GM19193 (cell line): Measurements from ENCODE around the gene NDUFC2.

Experiments
- POLR2A ChIP-seq: IDR thresholded peaks from 4 replicates; pipeline ENCODE4 v1.6.1; 2011; ENCODE audit not compliant: insufficient read depth, insufficient read length; ENCODE audit errors: extremely low read depth

The NDUFC2 gene

DNA sequence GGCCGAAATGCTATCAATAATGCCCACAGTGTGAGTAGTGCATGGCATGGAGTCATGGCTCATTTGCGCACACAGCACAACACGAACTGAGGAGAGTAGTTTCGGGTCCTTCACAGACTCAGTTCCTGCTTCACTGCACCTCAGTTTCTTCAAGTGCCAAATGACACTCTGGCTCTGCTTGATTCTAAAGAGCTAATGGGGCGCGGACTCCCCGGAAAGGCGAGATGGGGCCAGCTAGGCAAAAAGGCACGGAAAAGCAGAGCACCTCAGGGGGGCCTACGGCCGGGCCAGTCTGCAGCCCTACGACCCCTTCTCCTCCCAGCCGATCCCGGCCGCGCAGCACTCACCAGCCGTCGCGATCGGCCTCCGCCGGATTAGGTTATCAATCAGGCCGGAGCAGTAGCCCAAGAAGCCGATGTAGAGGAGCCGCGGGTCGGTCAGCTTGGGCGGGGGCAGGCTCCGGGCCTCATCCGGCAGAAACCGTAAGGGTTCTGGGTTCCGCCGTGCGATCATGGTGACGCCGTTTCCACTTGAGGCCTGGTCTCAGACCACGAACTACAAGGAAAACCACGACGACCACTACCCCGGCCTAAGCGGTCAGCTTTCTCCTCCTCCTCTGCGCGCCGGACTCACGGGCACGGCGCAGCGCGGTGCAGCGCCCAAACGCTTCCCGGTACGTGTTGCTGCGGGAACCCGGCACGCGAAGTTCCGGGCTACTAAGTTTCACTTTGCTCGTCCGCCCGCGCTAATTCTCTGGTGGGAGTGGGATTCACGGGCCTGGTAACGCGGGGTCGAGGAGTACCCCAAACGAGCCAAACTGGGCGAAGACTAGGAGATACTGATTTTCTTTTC, at the start of gene NDUFC2:
Gene NDUFC2 (minus strand): TSS at position 631 of the 852 bp plus-strand sequence. CDS start 118 bp downstream, at position 513.
- peak; percentile 90 for TF ChIP-seq POLR2A

DNA sequence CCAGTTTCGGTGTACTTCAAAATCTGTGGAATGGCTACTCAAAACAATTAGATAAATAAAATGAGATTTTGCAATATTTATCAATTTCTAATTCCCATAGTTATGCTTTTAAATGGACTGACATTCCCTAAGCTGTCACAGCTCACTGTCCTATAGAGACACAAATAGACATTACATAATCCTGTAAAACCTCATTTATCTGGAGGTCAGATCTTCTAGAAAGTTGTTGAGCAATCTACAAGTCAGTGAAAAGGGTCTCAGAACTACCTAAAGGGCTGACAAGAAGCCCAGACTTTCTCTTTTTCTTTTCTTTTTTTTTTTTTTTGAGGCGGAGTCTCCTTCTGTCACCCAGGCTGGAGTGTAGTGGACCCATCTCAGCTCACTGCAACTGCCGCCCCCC, 47.7 kb upstream of the NDUFC2 start:
- no peak for TF ChIP-seq POLR2A

DNA sequence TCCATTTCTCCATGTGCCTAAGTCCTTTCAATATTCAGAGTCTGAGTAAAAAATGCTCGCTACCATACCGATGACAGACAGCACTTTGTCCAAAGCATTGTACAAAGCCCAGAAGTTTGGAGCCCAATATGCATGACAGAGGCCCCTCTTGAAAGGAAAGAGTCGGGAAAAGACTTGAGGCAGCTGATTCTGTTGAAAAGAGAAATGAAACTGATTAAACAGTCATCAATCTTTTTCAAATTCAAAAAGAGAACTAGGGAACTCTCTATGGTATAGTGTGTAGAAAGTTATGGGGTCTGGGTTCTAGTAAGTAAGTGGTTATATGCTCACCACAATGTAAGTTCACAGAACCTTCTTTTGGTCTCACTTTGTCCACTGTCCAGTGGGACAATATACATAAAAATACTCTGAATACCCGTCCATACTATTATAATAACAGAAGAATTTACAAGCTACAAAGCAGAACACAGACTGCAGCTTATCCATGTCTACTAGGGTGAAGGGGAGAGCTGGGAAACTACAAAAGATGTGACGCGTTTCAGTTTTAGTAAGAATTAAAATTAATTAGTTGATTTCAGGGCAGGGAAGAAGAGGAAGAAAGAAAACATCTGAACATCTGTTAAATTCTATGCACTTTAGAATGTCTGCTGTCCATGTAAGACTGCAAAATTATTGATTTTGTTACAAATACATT, 33.1 kb upstream of the NDUFC2 start:
- TF ChIP-seq POLR2A, result no peak

DNA sequence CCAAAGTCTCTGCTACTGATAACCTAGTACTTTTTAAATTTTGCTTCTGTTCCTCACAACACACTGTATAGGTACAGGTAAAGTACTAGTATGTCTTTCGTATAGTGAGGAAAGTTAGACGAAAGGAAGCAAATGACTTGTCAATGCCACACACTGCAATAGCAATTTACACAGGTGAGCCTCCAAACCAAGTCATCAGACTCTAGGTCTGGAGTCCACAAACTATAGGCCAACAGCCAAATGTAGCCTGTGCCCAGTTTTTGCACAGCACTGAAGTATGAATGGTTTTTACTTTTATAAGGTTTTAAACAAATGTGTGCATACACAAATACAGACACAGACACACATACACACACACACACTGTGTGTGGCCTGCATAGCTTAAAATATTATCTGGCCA, 31.6 kb upstream of the NDUFC2 start:
- TF ChIP-seq POLR2A, result no peak

DNA sequence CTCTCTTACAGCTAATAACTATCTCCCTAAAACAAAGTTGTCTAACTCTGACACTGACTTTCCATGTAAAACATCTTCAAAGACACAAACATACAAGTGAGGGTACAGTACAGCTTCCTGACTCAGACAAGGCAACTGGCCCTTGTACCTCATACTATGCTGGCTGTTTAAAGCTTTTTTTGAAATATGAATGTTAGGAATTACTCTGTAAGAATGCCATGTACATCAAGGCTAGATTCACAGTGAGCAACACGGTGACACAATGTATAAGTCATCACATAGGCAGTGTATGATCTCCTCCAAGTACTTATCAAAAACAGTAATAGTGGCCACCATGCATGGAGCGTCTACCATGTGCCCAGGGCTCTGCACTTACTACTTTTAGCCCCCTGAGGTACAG, 31.2 kb upstream of the NDUFC2 start:
- no peak for TF ChIP-seq POLR2A

DNA sequence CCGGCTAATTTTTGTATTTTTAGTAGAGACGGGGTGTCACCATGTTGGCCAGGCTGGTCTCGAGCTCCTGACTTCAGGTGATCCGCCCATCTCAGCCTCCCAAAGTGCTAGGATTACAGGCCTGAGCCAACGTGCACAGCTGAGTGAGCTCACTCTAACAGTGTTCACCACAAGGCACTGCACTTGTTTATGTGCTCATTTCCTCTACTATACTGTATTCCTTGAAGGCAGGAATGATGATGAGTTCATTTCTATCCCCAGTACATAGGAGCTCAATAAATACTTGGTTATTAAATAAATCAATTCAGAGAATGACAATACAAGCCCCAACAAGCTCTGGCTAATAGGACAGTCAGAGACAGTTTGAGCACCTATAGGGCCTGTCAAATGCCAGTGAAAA, 30.7 kb upstream of the NDUFC2 start:
- TF ChIP-seq POLR2A, result no peak

DNA sequence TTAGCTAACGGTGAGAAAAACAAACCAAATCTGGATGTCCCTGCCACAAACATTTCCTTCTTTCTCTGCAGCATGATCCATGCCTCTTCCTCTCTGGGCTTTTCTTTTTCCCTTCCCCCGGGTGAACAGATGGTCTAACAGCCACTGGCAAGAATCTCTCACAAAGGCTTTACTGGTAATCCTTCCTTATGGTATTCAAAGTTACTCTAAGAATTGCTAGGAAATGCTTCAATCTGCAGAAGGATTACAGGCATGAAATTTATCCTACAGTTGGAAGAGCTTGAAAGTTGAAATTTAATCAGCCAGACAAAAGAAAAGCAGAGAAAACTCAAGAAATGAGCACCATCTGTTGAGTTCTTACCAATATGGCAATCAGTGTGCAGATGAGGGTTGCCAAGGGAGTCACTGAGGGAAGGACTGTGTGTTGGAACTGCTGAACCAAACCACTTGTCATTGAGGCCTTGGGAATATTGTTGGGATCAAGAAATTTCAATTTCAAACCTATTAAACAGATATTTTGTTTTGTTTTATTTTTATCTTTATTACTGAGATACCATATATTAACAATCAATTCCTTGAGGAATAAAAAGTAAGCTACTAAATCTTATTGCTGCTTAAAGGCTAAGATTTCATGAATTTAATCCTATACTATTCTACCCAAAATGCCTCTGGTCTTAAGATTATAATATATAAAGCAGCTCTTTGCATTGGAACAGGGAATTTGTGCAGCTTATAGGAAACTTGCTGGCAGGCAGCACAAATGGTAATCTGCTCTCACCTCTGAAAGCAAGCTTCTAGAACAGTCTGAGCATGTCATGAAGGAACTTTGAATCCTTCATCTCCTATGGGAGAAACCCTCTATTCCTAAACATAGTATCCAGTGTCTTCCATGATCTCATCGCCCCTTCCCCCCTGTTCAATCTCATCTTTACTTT, 29.7 kb upstream of the NDUFC2 start:
- TF ChIP-seq POLR2A, result no peak

DNA sequence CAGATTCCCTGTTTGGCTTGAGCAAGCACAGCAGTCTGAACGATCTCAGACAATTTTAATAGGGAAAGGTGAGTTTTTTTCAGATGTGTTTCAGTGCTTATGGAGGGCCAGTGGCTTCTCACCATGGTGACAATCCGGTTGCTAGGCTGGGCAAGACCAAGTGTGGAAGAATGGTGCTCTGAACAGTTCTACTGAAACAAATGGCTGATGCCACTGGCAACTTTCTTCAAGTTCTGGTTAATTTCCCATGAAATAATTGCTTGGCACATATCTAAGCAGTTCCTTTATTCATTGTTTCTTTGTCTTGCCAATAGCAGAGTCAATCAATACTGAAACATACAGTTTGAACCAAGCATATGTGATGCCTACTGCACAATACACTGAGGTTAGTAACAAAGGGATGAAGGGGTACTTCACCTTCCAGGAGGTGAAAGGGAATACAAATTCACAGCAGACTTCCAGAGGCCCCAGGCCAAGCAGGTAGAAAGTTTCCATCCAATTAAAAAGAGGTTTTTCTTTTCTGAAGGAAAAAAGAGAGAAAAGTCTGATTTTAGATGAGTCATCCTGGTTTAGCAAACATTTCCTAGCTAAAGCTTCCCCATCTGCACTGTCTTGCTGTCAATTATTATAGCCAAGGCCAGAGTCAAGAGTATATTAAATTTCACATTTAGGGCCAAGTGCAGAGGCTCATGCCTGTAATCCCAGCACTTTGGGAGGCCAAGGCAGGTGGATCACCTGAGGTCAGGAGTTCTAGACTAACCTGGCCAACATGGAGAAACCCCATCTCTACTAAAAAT, 21.2 kb upstream of the NDUFC2 start:
- no peak for TF ChIP-seq POLR2A

DNA sequence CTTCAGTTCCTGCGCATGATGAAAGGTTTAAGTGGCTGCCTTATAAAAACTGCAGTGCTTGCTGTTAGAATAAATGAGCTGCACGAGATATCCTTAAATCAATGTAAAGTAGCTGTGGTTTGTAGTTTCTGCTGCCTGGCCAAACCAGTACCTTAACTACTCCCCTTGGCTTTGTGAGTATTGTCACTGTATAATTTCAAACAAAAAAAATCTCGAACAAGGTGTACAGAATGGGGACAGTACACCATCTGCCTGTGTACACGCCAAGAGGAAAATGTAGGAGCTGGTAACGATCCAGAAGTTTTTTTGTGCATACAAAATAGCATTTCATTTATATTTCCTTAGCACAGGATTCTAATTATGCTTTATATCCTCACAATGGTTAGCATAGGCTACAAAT, 20.6 kb upstream of the NDUFC2 start:
- TF ChIP-seq POLR2A, result no peak

DNA sequence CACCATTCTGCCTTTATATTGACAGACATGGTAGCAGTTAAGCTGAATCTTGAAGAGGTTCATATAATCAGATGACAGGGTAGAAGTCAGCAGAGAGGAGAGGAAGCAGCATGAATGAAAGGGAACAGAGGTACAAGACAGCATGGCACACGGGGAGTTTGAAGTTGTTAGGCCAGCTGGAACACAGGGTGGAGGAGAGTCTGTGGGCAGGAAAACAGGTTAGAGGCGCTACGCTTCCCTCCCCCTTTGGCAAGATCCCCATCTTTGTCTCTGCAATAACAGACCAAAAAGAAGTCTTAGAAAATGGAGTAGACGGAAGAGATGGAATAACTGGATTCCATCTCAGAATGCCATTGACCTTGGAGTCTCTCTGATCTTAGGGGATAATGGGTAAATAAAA, 20.0 kb upstream of the NDUFC2 start:
- TF ChIP-seq POLR2A, result no peak

DNA sequence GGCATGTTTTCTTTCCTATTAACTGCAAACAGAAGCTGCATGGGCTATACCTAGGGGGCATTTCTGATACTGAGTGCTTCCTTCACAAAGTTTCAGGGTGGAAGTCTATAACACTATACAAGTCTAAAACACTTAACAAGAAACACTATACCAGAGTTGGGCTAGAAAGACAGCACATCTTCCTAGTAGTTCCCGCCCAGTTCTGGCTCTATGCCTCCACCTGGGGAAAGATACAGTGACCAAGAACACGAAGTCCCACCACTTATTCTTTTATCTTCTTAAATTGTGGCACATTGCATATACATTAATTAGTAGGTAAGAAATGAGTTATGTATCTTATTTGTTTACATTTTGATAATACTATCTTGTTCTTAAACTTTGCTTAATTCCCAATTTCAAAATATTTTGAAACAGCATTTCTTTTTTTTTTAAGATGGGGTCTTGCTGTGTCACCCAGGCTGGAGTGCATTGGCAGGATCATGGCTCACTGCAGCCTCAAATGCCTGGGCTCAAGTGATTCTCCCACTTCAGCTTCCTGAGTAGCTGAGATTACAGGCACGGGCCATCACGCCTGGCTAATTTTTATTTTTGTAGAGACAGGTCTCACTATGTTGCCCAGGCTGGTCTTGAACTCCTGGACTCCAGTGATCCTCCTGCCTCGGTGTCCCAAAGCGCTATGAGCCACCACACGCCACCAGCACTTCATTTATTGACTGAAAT, 18.2 kb upstream of the NDUFC2 start:
- no peak for TF ChIP-seq POLR2A

DNA sequence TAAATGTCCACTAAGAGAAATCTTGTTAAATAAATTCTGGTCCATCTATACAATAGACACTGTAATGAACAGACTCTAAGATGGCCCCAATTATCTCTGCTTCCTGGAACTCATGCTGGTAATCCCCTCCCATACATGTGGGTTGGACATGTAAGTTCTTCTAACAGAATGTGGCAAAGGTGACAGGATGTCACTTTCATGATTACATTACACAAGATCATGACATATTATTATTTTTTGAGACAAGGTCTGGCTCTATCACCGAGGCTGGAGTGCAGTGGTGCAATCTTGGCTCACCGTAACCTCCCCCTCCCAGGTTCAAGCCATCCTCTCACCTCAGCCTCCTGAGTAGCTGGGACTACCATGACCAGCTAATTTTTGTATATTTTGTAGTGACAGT, 14.6 kb upstream of the NDUFC2 start:
- no peak for TF ChIP-seq POLR2A

DNA sequence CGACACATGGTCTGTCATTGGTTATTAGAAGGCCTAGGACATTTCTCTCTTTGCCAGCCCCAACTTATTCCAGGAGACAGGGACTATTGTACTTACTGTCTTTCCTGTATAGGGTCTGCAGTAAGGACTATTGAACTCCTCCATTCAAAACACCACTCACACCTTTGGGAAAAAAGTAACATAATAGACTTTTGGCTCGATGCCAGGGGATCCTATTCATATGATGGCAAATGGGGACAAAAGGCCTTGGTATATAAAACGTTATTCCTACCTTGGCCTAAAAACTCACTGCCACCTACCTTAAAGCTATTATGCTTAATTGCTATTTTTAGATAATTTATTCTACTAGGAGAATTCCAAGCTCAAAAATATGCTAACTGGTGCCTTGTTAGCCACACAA, 6.3 kb upstream of the NDUFC2 start:
- no peak for TF ChIP-seq POLR2A

DNA sequence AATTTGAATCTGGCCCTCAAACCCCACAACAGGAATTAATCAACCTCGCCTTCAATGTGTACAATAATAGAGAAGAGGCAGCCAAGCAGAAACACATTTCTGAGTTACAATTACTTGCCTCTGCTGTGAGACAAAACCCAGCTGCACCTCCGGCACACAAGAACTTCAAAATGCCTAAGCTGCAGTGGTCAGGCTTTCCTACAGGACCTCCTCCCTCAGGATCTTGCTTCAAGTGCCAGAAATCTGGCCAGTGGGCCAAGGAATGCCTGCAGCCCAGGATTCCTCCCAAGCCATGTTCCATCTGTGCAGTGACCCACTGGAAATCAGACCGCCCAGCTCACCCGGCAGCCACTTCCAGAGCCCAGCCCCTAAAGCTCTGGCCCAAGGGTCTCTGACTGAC, 3.4 kb upstream of the NDUFC2 start:
- no peak for TF ChIP-seq POLR2A

DNA sequence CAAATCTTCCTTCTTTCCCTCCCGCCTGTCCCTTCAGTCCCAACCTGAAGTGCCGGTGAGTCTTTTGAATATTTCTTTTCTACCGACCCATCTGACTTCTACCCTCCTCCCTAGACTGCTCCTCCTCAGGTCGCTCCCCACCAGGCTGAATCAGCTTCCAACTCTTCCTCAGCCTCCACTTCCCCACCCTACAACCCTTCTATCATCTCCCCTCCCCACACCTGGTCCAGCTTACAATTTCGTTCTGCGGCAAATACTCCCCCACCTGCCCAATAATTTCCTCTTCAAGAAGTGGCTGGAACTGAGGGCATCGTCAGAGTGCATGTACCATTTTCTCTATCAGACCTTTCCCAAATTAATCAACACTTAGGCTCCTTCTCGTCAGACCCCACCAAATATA, 2.5 kb upstream of the NDUFC2 start:
- TF ChIP-seq POLR2A, result no peak

DNA sequence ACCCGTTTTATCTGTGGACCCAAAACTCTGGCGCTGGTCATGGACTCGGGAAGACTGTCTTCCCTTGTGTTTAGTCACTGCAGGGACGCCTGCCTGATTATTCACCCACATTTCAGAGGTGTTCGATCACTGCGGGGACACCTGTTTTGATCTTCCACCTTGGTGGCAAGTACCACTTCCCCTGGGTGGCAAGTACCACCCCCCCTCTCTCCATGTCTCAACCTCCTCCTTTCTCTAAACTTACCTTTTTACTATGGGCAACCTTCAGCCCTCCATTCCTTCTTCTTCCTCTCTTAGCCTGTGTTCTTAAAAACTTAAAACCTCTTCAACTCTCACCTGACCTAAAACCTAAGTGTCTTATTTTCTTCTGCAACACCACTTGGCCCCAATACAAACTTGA, 1.9 kb upstream of the NDUFC2 start:
- no peak for TF ChIP-seq POLR2A
